NB4 (cell line): ENCODE results near the gene MRFAP1L1.

ENCODE experiments used
- DNase-seq: peaks from one replicate; pipeline ENCODE4 v3.0.0; 2010; ENCODE audit warnings: low read depth
- H3K4me3 ChIP-seq: one replicate; pipeline ENCODE4 v1.5.1; 2011; ENCODE audit warnings: mild to moderate bottlenecking, low read depth, low read length, moderate library complexity
- CTCF ChIP-seq: IDR thresholded peaks from one replicate; pipeline ENCODE4 v1.5.1; 2012; ENCODE audit warnings: low read depth, low read length
- MYC ChIP-seq: IDR thresholded peaks from 2 replicates; pipeline ENCODE4 v1.6.1; 2011; ENCODE audit warnings: low read depth, low read length
- POLR2A ChIP-seq: IDR thresholded peaks from 2 replicates; pipeline ENCODE4 v1.6.1; 2011; ENCODE audit warnings: mild to moderate bottlenecking; ENCODE audit not compliant: insufficient read length; ENCODE audit errors: extremely low read depth
- TF ChIP-seq, protein P1 (sequence below): IDR thresholded peaks from 2 replicates; pipeline ENCODE4 v1.6.1; 2011; ENCODE audit warnings: low read depth, low read length

MRFAP1L1 gene

GRCh38 chr4:6753103-6753560 lies 43.5 kb upstream of the MRFAP1L1 start:
- H3K4me3 ChIP-seq, result no peak overlapping the region
- no peak for DNase-seq
- TF ChIP-seq MYC (no peak), CTCF (no peak), POLR2A (no peak)
- TF ChIP-seq, protein P1, sequence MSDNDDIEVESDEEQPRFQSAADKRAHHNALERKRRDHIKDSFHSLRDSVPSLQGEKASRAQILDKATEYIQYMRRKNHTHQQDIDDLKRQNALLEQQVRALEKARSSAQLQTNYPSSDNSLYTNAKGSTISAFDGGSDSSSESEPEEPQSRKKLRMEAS, result no peak

- H3K4me3 ChIP-seq, result no peak overlapping the region
- TF ChIP-seq MYC, result peak; percentile 76
- TF ChIP-seq, protein P1, result peak; percentile 69
- no peak for TF ChIP-seq CTCF
- DNase-seq, result peak; percentile 58
Measured at GRCh38 chr4:6752486-6752829, 42.8 kb upstream of the MRFAP1L1 start.

DNA sequence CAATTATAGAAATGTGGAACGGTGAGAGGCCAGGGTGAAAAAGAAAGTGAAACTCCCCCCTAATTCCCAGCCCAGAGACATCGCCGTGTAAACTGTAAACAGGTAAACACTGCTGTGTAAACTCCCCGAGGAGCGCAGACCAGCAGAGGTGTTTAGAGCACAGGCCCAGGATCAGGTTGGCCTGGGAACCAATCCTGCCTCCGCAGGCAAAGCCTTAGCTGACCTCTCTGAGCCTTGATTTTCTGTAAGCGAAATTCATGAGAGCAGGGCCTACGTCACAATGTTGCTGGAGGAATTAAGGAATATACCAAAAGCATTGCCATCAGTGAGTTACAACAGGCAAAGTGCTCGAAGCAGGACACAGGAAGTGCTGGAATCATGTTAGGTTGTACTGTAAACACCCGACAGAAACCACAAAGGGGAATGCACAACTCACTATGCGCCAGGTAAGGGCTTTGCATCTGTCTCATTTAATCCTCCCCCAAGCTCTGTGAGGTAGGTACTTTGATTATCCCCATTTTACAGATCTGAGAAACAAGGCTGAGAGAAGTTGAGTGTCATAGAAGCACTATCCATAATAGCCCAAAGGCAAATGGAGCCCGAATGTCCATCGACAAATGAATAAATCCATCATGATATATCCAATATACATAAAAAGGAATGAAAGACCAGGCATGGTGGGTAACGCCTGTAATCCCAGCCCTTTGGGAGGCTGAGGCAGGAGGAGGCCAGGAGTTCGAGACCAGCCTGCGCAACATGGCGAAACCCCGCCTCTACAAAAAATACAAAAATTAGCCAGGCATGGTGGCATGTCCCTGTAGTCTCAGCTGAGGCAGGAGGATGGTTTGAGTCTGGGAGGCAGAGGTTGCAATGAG lies 42.2 kb upstream of the MRFAP1L1 start:
- H3K4me3 ChIP-seq, result no peak overlapping the region
- TF ChIP-seq CTCF (no peak), POLR2A (no peak), MYC (no peak)
- TF ChIP-seq, protein P1, result no peak
- no peak for DNase-seq

DNA sequence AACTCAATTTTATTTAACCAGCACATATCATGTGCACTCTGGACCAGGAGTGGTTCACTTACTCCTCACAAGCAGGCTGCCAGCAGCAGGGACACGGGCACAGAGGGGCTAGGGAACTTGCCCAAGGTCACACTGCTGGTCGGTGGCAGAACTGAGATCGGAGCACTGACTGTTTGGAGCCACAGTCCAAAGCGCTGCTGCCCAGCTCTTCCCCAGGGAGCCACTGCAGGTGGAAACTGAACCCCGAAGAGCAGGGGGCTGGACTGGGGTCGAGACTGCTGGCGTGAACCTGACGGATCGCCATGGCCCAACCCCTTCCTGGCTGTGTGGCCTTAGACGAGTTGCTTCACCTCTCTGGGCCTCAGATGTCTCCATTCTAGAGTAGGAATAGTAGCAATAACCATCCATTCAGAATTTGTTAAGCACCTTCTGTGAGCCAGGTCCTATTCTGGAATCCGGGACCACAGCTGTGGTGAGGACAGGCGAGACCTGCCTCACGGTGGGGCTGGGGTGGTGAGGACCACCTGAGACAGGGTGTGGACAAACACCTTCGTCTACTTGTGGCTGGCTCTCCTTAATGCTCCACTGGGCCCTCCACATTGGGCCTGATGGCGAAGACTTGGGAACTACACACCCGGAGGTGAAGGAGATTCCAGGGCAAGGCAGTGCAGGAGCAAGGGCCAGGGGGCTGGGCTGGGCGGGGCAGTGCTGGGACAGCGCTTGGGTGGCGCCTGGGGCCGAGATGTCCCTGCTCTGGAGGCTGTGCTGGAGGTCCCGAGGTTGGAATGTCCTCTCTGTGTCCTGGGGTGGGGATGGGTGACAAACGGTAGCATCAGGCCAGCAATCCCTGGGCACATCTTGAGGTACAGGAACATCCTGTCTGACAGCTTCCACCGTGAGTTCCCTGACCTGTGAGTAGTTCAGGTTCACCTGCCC lies 40.9 kb upstream of the MRFAP1L1 start:
- no peak for DNase-seq
- TF ChIP-seq MYC (no peak), CTCF (no peak)
- no peak overlapping the region for H3K4me3 ChIP-seq

GRCh38 chr4:6749340-6750171 lies 39.9 kb upstream of the MRFAP1L1 start:
- DNase-seq, result no peak
- no peak overlapping the region for H3K4me3 ChIP-seq
- TF ChIP-seq MYC (no peak), POLR2A (no peak), CTCF (no peak)
- TF ChIP-seq, protein P1, result no peak
